ENCODE data around the gene PERP.
"Not testable (repeated sequence)": the region's sequence is repeated elsewhere in the genome, so short reads cannot be mapped to it uniquely, and the experiment has no call there.

PERP gene

DNA sequence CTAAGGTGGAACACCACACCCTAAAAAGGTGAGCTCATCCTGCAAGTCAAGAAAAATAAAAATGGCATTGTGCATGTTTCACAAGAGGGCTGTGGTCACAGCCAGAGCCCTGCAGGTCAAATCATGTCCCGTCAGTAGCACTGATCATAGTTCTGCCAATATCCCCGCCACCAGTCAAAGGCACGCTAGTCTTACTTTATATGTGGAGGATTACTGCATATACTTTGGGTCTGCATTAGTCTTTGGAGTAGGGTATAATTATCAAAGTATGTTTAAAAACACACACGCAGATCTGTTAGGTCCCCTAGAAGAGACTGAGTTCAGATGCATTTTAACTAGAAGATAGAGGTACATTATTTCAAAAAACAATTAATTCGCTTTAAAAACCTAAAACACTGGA, 1.8 kb downstream of the PERP start:
- DNase-seq (ENCODE audit: low spot score), result no peak

DNA sequence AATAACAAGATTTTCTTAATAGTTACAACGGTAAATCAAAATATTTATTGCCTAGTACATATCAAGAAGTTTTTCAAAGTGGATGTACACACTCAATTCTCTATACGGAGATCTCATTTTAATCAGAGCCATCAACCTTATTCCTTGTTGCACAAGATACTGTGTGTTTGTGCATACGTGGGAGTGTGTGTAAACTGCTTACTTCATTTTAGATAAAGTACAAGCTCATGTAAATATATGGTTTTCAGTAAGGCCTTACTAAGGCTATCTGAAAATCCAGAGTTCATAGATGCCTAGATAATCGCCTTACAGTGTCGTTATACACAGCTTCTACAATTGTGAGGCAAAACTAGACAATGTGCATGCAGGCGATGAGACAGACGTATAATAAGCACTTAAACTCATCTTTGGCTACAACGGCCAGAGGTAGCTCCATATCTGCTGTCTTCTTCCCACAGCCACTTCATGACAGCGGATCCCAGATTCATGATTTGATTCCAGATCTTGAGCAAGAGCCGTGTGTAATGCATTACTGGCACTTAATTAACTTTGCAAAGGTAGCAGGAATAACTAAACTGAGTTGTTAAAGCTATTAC, 2.5 kb downstream of the PERP start:
- no peak for DNase-seq (ENCODE audit: low spot score)

DNA sequence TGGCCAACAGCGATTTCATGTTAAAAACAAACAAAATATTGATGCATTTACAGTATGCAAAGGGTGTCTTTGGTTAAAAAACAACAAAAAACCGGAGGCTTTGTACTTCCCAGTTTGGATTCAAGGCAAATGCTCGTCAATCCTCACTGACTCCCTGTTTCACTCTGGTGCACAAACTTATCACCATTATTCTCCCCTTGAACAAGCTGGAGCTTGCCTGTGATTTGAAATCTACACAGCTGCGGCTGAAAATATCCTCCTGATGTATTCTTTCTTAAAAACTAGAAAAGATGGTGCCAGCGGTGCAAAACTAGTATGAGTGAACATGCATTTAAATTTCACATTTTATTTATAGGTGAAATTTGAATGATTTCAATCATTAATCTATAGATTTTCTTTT, 3.3 kb downstream of the PERP start:
- no peak for DNase-seq (ENCODE audit: low spot score)

DNA sequence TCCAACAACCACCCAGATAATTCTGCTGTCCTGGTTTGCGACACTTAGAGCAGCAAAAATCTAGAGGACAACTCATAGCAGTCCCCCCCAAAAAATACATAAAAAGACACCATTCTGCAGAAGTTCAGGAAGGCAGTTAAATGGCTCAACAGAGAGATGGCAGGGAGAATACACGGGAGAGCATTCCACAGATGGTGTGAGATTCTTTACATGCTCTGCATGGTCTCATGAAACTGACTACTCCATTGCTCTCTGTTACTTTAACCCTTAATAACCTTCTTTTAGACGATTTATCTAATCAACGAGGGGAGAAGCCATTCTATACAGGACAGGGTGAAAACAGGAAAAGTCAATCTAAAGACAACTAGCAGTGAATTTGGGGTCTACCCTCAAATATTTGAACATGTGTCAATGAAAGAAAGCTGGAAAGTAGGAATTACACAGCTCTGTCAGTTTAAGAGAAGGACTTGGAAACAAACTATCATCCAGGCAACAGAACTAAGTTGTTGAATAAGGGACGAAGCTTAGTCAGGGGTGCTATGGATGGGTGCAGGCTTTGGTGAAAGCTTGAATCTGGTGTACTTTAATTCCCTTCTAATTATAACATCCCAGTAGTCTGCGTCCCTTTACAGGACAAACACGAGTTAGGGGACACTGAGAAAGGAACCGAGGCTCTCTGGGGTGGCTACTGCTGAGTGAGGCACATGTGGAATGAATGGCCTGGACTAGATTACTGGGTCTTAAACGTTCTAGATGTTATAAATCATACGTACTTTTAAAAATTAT, 5.1 kb downstream of the PERP start:
- DNase-seq (ENCODE audit: low spot score), result no peak

DNA sequence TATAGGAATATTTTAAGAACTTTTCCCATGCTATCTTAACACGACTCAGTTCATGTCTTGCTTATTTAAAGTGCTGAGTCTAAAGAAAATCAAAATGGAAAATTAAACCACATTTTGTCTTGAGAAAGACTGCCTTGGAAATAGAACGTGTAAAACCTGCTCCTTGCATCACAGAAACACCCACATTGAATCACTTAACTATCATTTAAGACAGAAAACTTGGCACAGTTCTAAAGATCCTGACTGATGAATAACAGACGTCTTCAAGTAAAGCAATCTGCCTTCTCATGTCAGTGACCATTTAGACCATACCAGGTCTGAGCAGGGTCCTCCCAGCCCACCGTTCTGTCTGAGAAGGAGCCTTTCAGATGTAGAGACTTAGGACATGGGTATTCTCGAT, 7.4 kb downstream of the PERP start:
- peak; percentile 53 for DNase-seq (ENCODE audit: low spot score)

DNA sequence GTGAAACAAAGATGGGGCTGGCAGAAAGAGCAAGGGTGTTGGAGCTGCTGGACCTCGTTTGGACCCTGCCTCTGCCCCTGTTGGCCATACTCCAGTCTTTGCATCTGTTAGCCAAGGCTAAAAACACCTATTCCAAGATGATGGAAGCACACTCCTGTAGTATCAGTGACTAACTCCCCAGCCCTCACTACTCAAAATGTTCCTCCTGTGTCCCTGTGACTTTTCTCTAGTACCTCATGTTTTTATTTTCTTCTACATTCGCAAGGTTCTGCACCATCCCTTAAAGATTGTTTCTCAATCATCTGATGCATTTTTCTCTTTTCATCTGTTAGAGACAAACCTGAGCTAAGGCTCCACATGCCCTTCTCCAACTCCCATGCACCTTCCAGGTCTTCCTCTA, 8.9 kb downstream of the PERP start:
- no peak for DNase-seq (ENCODE audit: low spot score)

DNA sequence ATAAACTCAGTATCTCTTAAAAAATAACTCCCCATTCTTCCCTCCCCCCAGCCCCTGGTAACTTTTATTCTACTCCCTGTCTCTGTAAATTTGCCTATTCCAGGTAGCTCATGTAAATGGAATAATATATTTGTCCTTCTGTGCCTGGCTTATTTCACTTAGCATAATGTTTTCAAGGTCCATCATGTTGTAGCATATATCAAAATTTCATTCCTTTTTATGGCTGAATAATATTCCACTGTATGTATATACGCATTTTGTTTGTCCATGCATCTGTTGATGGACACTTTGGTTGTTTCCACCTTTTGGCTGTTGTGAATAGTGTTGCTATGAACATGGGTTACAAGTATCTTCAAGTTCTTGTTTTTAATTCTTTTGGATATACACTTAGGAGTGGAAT, 13.0 kb downstream of the PERP start:
- DNase-seq (ENCODE audit: low spot score), result no peak

DNA sequence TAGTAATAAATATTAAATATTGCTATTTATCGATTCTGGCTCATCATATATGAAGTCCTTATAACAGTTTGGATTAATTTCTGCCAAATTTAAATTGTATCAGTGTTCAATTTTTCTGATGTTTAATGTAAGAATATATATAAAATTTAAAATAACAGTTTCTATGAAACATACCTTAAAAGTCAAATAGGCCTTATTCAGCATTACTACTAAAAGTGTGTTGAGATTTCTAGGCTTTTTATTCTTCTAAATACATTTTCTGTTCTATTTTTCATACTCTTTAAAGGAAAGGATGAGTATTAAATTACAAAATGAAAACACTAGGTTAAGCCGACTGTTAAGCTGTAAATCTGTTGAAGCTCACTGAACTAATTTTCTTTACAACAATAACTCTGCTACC, 13.6 kb downstream of the PERP start:
- no peak for DNase-seq (ENCODE audit: low spot score)

DNA sequence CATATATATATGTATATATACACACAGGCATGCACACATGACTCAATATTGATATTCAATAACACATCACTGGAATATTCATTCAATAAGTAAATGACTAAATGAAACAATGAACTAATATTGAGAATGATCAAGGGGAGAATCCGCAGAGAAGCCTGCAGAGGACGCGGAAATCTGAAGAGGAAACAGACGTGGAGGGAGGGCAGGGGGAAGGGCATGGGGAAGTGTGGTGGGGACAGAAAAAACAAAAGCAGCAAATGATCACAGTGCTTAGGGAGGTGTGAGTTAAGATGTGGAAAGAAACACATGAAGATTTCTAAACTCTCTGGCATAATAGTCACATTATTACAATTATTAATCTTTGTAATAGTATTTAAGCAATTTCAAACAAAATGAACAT, 14.5 kb downstream of the PERP start:
- no peak for DNase-seq (ENCODE audit: low spot score)

DNA sequence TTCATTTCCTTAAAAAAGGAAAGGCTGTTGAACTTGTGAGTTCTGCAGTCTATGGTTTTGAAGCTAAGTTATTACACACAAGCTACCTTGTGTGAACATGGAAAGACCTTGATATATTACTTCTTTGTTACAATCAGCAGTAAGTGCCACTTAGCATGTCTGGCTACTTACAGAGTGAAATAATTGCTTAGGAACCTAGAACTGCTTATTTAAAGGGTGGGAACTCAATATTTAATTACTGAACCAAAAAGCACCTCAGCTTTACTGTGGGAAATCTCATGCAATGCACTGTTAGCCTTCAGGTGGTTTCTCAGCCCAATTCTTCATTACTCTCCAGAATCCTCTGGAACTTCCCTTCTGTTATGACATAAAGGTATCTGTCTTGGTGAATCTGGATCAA, 17.9 kb downstream of the PERP start:
- DNase-seq (ENCODE audit: low spot score), result no peak

DNA sequence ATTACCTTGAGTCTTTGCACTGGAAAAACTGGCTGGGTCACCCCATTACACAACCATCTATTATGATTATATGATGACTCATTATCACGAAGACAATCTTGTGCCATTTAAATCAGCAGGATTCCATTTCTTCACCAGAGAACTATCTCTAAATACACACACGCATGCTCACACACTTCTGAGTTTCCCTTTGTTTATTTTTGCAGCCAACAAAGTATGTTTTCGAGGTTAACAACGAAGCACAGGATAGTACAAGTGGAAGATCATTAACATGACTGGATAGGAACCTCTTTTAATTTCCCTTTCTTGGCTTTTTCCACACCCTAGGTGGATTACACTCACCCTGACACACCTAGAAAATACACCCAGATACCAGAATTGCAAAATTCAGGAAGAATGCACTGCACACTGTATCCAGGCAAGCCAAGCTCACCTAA, 18.9 kb downstream of the PERP start:
- peak; percentile 62 for DNase-seq (ENCODE audit: low spot score)

DNA sequence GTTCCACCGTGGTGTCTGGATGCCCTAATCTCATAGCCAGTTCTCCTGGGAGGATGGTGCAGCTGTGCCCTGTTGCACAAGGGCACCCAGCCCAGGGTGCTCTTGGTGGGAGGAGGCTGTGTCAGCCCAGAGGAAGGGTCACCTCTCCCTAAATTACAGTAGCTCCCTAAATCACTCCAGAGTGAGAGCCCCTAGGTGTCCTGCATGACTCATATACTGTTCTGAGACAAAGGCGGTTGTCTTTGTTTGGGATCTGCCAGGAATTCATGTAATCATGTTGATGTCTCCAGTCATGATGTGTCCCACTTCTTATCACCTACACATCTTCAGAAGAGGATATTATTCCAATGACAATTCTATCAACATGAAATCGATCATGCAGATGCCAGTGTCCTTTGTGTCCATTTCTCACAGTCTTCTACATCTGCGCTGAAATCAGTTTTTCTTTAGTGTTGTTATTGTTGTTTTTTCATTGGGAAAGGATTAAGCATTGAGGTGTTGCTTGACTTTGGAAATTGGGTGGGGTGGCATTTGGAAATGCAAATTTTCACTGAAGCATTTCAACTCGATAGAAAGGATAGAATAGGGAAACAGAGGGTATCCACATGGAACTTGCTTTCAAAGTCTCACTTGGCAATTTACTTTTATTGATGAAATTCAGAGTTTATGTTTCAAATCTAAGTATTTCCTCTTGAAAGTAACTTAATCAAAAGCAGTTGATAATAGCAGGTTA, 19.5 kb downstream of the PERP start:
- no peak for DNase-seq (ENCODE audit: low spot score)

DNA sequence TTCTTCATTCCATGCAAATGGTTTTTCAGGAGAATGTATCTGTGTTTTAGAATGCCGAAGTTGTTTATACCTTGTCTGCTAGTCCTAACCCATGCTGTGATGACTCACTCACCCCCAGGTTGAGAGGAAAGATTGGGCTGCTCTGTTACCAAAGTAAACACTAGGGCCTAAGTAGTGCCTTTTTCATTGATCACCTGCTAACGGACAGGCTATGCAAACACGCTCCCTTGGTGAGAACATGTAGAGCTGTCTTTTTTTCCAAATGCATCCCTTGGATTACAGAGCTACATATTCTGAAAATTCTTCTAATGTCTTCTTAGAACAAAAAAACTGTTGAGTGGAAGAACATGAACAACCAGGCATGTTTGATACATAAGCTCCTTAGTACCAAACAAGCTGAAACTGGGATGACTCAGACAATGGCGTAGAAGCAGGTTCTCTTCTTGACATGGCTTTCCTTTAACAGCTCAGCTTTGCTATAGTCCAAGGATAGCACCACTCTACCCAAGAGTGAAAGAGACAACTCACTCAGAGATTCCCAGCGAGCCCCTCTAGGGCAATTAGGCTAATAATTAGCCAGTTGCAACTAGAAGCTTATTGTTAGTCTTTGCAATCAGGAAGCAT, 20.5 kb downstream of the PERP start:
- DNase-seq (ENCODE audit: low spot score), result no peak

DNA sequence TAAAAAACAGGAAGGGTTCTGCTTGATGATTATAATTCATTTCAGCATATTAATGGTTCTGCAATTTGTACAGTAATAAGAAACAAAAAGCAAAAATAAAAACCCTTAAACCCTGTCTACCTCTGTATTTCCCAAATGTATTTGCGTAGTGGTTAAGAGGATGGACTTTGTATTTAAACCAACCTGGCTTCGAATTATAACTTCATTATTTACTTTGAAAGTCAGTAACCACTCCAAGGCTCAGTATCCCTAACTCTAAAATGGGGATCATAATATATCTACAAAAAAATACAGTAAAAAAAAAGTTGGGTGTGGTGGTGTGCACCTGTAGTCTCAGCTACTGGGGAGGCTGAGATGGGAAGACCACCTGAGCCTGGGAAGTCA, 21.4 kb downstream of the PERP start:
- DNase-seq (ENCODE audit: low spot score), result no peak

DNA sequence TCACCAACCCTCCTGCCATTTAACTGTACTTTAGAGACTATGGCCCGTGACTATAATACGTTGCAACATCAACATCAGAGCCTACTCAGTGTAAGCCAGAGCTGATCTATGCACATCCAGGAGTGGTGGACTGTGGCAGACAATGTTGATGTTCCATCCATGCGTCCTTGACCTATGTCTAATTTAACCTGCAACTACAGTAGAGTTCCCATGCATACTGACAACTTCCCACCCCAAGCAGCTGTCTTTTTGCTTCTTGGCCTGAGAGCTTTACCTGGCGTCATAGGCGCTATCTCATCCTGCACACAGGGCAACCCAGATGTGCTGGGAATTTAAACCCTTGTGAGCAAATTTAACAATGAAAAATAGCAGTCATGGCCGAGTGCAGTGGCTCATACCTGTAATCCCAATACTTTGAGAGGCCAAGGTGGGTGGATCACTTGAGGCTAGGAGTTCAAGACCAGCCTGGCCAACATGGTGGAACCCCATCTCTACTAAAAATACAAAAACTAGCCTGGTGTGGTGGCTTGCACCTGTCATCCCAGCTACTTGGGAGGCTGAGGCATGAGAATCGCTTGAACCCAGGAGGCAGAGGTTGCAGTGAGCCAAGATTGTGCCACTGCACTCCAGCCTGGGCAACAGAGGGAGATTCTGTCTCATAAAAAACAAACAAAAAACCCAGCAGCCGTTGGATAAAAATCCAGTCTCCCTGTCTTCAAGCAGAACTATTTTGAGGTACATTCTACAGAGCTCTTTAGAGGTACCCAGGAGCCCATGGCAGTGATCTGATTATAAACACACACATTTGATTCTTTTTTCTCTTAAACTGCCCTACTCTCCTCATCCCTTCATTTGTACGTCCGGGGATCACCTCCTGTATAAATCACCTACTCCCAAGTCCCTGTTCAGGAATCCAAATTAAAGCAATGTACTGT, 22.0 kb downstream of the PERP start:
- DNase-seq (ENCODE audit: low spot score), result no peak

DNA sequence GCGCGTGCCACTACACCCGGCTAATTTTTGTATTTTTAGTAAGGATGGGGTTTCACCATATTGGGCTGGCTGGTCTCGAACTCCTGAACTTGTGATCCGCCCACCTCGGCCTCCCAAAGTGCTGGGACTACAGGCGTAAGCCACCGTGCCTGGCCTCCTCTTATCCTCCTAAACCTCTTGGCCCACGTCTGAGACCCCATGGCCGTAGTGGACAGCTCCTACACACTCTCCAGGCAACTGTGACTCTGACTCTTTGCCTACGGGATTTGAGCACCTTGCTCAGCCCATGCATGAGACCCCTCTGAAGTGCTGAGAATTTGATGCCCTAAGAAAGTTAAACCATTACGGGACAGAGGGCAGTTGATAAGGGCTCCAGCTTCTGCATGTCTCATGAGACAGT, 25.0 kb downstream of the PERP start:
- DNase-seq (ENCODE audit: low spot score), result no peak

DNA sequence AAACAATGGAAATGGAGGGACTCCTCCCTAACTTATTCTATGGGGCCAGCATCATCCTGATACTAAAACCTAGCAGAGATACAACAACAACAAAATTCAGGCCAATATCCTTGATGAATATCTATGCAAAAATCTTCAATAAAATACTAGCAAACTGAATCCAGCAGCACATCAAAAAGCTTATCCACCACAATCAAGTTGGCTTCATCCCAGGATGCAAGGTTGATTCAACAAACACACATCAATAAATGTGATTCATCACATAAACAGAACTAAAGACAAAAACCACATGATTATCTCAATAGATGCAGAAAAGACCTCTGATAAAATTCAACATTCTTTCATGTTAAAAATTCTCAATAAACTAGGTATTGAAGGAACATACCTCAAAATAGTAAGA, 27.7 kb downstream of the PERP start:
- not testable (repeated sequence) for DNase-seq (ENCODE audit: low spot score)

DNA sequence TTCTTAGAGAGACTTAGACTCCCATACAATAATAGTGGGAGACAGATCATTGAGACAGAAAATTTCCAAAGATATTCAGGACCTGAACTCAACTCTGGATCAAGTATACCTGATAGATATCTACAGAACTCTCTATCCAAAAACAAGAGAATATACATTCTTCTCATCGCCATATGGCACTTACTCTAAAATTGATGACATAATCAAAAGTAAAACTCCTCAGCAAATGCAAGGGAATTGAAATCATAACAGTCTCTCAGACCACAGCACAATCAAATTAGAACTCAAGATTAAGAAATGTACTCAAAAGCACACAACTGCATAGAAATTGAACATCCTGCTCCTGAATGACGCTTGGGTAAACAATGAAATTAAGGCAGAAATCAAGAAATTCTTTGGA, 28.7 kb downstream of the PERP start:
- DNase-seq (ENCODE audit: low spot score), result no peak

DNA sequence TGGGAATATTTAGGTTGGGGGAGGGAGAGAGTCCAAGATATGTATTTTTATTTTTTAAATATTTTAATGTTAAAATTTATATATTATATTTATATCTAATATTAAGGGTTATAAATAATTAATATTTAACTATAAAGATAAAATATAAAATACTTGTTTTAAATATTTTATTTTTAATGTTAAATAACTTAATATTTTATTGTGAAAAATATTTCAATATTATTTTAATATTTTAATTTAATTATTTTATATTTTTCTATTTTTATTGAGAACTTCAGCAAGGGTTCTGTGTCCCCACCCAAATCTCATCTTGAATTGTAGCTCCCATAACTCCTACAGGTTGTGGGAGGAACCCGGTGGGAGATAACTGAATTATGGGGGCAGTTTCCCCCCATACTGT, 34.0 kb downstream of the PERP start:
- no peak for DNase-seq (ENCODE audit: low spot score)

DNA sequence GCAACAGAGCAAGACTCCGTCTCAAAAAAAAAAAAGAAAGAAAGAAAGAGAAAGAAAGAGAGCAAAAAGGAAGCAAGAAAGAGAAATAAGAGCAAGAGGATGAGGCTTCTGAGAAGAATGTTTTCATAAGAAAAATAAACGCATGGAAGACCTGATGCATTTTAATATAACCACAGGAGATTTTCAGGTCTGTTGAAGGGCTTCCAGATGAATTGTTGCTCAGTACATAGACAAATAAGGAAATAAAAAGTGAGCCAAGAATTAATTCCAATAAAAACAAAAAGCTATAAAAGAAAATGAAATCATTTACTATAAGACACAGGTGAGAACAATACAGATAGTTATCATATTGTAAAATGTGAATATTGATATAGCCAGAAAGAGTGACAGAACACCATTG, 43.5 kb downstream of the PERP start:
- no peak for DNase-seq (ENCODE audit: low spot score)

DNA sequence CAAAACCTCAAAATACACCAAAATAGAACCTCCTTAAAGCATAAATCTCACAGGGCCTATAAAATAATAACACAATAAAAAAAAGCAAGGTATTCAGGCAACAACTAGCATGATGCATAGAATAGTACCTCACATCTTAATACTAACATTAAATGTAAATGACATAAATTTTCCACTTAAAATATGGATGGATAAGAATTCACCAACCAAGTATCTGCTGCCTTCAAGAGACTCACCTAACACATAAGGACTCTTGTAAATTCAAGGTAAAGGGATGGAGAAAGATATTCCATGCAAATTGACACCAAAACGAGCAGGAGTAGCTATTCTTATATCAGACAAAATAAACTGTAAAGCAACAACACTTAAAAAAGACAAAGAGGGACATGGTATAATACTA, 52.2 kb downstream of the PERP start:
- DNase-seq (ENCODE audit: low spot score), result no peak

DNA sequence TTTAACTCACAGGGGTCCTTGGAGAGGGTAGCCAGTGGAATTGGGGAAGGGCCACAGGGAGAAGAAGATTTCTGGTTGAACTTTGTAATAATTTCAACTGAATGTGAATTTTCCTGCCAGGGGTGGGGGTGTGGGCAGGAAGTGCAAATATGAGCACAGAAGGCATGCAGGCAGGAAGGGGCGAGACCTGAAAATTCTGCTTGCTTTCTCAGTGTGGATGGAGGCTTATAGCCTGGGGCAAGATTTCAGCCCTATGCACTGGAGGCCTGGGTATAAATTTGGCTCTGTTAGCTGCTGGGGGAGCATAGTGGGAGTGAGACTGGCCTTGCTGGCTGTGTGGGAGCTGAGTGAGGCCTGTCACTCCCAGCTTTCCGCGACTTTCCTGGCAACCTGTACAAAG, 54.4 kb downstream of the PERP start:
- no peak for DNase-seq (ENCODE audit: low spot score)

Measured in GM03348 (cell line).